ENCODE measurements around the gene LSM10.
A peak's percentile ranks its signal among the peaks of the same experiment; 100 is the strongest.

LSM10 gene

DNA sequence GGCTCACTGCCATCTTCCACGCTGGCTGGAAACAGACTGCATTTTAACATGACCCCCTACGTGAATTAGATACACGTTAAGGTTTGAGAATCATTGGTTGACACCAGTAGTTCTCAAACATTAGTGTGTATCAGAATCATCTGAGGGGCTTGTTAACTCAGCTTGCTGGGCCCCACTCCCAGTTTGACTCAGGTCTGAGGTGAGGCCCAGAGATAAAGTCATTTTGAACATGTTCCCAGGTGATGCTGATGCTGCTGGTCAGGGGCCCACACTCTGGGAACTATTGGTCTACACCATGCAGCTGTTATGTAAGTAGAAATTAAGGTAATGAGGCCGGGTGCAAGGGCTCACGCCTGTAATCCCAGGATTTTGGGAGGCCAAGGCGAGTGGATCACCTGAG is 1.3 kb downstream of the LSM10 start:
- peak overlapping the region; percentile 99 for H3K27ac Mint-ChIP-seq
- H3K9me3 Mint-ChIP-seq (ENCODE audit: low read depth), result no peaks in the 10 kb centered on the region
- peak overlapping the region; percentile 98 for H3K4me3 Mint-ChIP-seq
- peaks cover 34% of the 10 kb centered on the region for H3K4me1 Mint-ChIP-seq (ENCODE audit: low read depth)
- peaks cover 12% of the 10 kb centered on the region for H3K36me3 Mint-ChIP-seq
- H3K27me3 Mint-ChIP-seq, result no peaks in the 10 kb centered on the region

DNA sequence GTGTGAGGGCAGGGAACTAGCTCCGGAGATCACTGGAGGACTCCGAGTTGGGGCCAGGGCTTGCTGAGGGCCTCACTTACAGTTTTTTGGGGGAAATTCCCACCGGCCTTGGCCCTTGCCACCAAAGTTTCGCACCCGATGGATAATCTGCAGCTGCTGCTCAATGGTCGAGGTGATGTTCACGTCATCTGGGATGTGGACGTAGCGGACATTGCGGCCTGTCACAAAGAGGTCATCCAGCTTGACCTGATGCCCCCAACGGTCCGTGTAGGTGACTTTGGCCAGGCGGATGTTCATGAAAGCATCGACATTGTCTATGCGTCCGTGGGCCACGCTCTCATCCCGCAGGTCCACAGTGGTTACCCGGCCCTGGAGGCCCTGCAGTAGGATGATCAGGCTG is 4.0 kb downstream of the LSM10 start:
- no peak overlapping the region for H3K27ac Mint-ChIP-seq
- no peaks in the 10 kb centered on the region for H3K9me3 Mint-ChIP-seq (ENCODE audit: low read depth)
- no peaks in the 10 kb centered on the region for H3K27me3 Mint-ChIP-seq
- H3K4me1 Mint-ChIP-seq (ENCODE audit: low read depth), result peaks cover 32% of the 10 kb centered on the region
- peaks cover 17% of the 10 kb centered on the region for H3K36me3 Mint-ChIP-seq
- H3K4me3 Mint-ChIP-seq, result no peak overlapping the region

DNA sequence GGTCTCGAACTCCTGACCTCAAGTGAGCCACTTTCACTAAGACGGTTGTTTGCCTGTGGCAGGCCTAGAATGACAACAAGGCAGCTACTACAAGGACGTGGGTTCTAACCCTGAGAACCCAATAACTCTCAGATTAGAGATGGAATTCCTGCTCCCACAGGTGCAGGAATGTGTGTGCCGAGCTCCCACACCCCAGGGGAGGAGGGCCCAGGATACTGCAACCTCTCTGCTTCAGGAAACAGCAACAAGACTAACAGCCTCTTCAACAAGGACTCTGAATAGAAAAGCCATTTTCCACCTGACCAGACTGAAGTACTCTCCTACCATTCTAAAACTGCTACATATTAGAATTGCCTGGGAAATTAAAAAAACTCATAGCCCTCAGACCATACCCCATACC is 4.9 kb downstream of the LSM10 start:
- Mint-ChIP-seq H3K27ac (no peak overlapping the region), H3K4me1 (ENCODE audit: low read depth) (peaks cover 29% of the 10 kb centered on the region), H3K36me3 (peaks cover 17% of the 10 kb centered on the region), H3K27me3 (no peaks in the 10 kb centered on the region), H3K4me3 (no peak overlapping the region), H3K9me3 (ENCODE audit: low read depth) (no peaks in the 10 kb centered on the region)

DNA sequence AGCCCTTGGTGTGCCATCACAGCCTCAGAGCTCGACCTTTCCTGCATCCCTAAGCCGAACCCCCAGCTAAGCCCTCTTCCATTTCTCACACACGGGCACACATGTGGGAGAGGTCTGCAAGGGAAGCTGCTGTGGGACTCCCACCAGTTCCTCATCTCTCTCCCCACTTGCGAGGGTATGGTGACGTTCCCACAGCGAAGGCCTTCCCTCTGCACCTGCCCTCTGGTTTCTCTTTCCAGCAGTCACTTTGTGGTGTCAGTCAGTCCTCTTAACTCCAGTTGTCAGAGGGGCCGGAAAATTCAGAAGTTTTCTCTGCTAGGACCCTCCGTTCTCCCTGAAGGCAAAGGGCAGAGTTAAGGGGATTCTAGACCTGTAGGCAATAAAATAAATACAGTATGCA is 6.4 kb downstream of the LSM10 start:
- H3K36me3 Mint-ChIP-seq, result peaks cover 13% of the 10 kb centered on the region
- H3K4me1 Mint-ChIP-seq (ENCODE audit: low read depth), result peaks cover 33% of the 10 kb centered on the region
- H3K27me3 Mint-ChIP-seq, result no peaks in the 10 kb centered on the region
- no peaks in the 10 kb centered on the region for H3K9me3 Mint-ChIP-seq (ENCODE audit: low read depth)
- no peak overlapping the region for H3K27ac Mint-ChIP-seq
- H3K4me3 Mint-ChIP-seq, result no peak overlapping the region

DNA sequence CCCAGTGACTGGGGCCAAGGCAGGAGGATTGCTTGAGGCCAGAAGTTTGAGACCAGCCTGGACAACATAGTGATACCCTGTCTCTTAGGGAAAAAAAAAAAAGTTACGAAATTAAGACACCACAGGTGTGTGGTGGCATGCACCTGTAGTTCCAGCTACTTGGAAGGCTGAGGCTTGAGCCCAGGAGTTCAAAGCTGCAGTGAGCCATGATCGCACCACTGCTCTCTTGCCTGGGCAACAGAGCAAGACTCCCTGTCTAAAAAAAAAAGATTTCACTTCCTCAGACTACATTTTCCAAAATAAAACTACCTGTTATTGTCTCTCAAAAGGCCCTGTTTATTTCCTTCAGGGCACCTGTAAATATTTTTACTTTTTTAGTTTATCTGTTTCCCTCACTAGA is 7.3 kb downstream of the LSM10 start:
- H3K9me3 Mint-ChIP-seq (ENCODE audit: low read depth), result no peaks in the 10 kb centered on the region
- H3K27me3 Mint-ChIP-seq, result no peaks in the 10 kb centered on the region
- no peak overlapping the region for H3K4me3 Mint-ChIP-seq
- no peak overlapping the region for H3K27ac Mint-ChIP-seq
- H3K4me1 Mint-ChIP-seq (ENCODE audit: low read depth), result peaks cover 32% of the 10 kb centered on the region
- peaks cover 12% of the 10 kb centered on the region for H3K36me3 Mint-ChIP-seq

DNA sequence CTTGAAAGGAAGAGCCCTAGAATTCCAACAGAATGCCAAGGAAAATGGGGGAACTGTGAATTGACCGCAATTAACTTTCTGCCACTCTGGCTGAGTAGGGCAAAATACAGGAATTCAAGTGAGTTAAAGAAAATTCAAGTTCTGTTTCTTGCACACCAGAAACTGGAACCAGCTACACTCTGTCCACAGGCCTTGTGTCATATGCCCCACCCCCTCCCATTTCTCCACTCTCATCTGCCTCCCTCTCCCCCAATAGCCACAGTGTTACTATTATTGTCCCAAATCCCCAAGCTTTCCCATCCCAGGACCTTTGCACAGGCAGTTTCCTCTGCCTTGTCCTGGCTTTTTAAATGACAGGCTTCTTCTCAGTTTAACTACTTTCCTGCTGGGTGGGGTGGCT is 7.7 kb downstream of the LSM10 start:
- Mint-ChIP-seq H3K36me3 (peaks cover 12% of the 10 kb centered on the region), H3K4me1 (ENCODE audit: low read depth) (peaks cover 31% of the 10 kb centered on the region)

DNA sequence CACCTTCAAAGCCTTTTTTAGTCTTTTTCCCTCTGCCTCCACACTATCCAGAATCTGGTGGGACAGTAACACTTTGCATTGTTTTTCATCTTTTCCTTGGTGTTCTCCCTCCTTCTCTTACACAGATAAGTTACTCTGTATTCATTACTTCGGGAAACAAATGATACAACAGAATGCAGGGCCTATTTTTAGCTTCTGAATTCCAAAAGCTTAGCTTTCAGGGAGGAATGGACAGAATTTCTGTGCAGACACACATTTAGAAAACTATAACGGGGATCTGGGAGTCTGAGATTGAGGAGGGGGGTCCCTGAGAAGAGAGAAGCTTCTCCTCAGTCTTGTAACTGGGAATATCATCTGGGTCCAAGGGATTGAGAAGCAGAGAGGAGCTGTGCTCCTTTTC is 8.4 kb downstream of the LSM10 start:
- Mint-ChIP-seq H3K27me3 (no peaks in the 10 kb centered on the region), H3K4me3 (no peak overlapping the region), H3K9me3 (ENCODE audit: low read depth) (no peaks in the 10 kb centered on the region), H3K27ac (peak overlapping the region; percentile 59), H3K4me1 (ENCODE audit: low read depth) (peaks cover 36% of the 10 kb centered on the region), H3K36me3 (peaks cover 13% of the 10 kb centered on the region)

More for the DNA sequence above, 7.7 kb downstream of the LSM10 start:
- H3K27ac Mint-ChIP-seq, result no peak overlapping the region
- no peaks in the 10 kb centered on the region for H3K9me3 Mint-ChIP-seq (ENCODE audit: low read depth)
- H3K27me3 Mint-ChIP-seq, result no peaks in the 10 kb centered on the region
- H3K4me3 Mint-ChIP-seq, result no peak overlapping the region

DNA sequence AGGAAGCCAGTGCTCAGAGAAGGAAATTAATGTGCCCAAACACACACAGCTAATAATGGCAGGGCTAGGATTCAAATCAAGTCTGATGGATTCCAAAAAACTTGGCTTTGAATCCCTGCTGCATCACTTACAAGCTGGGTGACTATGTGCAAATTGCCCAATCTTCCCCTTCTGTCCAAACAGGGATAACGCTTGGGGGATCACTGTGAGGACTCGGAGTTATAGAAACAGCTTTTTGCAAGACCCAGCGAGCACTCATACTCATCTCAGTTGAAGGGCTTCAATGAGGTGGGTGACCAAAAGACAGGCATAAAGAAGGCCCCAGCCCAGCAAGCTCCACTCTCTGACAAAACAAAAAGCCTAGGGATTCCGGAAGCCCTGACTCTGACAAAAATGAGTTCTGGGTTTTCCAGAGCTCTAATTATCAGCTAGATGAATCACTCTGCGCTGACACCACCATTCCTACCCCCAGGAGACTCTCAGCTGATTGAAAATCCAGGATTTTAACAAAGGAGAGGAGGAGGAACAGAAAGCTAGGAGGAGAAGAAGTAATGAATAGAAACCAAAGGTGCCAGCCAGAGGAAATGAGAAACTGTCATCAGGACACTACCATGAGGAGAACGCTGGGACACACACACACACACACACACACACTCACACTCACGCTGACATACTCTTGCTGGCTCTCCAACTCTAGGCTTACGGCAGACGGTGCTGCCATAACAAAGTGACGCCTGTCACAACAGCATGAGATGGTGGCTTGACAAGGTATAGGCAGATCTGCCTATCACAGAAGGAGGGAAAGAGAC is 10.4 kb downstream of the LSM10 start:
- Mint-ChIP-seq H3K27ac (peak overlapping the region; percentile 98), H3K4me1 (ENCODE audit: low read depth) (peaks cover 49% of the 10 kb centered on the region), H3K4me3 (peak overlapping the region; percentile 92), H3K36me3 (peaks cover 8% of the 10 kb centered on the region), H3K27me3 (no peaks in the 10 kb centered on the region), H3K9me3 (ENCODE audit: low read depth) (no peaks in the 10 kb centered on the region)

DNA sequence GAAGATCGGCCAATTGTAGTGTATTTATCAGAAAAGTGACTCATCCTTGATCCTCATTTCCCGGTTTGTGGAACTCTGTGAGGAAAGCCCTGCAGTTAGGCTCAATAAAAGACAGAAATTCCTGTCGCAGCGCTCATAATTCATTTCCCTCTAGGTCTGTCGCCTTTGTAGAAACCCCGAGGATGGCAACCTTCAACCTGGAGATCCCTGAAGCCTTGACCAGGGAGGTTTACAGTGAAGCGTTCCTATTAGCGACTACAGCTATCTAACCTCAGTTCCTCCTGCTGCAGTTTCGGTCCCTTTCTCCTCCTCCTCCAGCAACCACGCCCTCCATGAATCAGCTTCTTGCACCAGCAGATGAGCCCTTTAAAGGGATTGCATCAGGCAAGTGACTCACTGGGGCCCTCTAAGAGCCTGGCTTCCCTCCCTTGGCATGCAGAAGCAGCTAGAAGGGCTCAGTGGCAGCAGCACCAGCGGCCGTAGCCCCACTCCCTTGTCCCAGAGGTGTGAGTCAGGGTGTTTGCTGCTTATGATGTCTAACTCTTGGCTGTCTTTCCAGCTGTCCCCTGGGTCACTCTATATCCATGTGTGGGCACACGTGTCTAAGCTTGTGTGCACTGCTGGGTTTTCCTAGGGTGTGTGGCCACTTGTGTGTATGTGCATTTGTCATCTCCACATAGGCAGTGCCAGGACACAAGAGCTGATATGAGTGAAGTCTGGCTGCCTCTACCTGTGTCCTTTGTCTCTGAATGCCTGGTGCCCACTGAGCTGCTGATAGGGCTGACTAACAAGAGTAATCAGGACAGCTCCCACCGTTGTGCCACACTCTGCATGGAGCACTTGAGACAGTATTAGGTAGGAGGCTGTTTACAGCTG is 11.2 kb downstream of the LSM10 start:
- H3K27ac Mint-ChIP-seq, result peak overlapping the region; percentile 98
- H3K4me1 Mint-ChIP-seq (ENCODE audit: low read depth), result peaks cover 56% of the 10 kb centered on the region
- peak overlapping the region; percentile 92 for H3K4me3 Mint-ChIP-seq
- no peaks in the 10 kb centered on the region for H3K27me3 Mint-ChIP-seq
- H3K36me3 Mint-ChIP-seq, result peaks cover 6% of the 10 kb centered on the region
- H3K9me3 Mint-ChIP-seq (ENCODE audit: low read depth), result no peaks in the 10 kb centered on the region

DNA sequence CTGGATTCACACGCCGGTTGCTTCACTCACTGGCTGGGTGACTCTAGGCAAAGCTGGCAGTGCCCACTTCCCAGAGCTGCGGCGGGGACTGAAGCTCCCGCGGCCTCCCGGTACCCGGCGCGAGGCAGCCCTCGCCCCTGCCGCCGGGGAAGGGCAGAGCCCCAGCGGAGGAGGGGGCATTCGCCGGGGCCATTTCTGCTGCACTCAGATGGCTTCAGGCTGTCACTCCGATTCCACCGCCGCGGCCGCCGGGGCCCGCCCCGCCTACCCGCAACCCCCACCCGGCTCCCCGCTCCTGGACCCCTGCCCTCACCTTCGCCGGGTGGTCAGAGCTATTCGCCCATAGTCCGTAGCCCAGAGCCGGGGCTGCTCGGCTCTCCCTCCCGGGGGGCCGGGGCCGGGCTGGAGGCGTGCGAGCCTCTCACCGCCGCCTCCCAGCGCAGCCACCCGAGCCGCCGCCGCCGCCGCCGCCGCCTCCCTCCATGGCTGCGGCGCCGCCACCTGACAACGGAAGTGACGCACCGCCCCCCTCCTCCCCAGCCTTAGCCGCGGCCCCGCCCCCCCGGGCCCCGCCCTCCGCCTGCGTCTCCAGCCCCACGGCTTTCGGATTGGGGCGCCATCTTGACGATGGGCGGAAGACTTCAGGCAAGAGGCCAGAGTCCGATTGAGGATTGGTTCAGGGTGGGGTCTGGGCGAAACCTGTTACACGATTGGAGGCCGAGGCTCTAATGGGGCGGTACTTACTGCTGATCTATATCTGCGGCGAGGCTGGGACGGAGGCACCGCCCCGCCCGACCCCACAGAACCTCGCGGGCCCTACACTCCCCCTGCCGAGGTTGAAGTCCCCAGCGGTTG is 12.1 kb downstream of the LSM10 start, which contains the start of gene STK40:
Gene STK40 (minus strand): TSS at position 515 of the 855 bp plus-strand sequence. CDS start 24,592 bp downstream, outside the sequence.
- Mint-ChIP-seq H3K27ac (peak within 1 kb of the TSS; percentile 98), H3K4me1 (ENCODE audit: low read depth) (peaks cover 61% of the 10 kb centered on the region), H3K36me3 (peaks cover 5% of the 10 kb centered on the region), H3K4me3 (peak within 1 kb of the TSS; percentile 92), H3K27me3 (no peaks in the 10 kb centered on the region), H3K9me3 (ENCODE audit: low read depth) (no peaks in the 10 kb centered on the region)

DNA sequence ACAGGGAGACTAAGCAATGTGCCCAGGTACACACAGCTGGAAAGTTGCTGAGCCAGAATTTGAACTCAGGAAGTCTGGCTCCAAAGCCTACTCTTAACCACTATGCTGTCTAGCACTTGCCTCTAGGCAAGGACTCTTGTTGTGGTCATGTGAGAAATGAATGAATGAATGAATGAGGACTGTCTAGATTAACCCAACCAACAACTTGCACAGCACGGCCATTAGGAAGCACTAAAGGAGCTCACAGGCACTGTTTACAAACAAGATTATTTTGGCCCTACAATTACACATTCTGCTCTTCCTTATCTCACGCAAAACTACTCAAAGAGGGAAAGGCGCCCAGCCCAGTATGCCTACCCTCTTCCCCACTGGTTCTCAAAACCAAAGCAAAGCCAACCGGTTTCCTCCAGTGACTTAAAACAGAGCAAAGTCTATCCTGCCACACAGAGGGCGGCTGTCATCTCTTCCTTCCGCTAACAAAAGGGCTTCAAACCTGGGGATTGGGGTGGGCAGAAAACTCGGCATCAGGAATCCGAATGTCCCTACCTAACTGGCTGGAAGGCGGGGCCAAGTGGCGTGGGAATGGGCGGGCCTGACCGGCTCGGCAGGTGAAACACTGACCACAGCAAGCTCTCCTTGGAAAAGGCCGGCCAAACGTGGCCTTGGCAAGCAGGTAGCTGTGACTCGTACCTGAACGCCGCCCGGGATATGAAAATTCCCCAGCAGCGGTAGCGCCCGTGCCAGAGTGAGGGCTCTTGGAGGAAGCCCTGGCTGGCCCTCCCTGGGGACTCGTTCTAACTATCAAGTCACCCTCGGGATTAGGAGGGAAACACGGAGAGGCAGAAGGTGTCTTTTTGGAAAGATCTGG is 12.9 kb downstream of the LSM10 start:
- peak overlapping the region; percentile 90 for H3K27ac Mint-ChIP-seq
- no peaks in the 10 kb centered on the region for H3K27me3 Mint-ChIP-seq
- no peaks in the 10 kb centered on the region for H3K9me3 Mint-ChIP-seq (ENCODE audit: low read depth)
- peaks cover 5% of the 10 kb centered on the region for H3K36me3 Mint-ChIP-seq
- H3K4me1 Mint-ChIP-seq (ENCODE audit: low read depth), result peaks cover 70% of the 10 kb centered on the region
- H3K4me3 Mint-ChIP-seq, result peak overlapping the region; percentile 92

DNA sequence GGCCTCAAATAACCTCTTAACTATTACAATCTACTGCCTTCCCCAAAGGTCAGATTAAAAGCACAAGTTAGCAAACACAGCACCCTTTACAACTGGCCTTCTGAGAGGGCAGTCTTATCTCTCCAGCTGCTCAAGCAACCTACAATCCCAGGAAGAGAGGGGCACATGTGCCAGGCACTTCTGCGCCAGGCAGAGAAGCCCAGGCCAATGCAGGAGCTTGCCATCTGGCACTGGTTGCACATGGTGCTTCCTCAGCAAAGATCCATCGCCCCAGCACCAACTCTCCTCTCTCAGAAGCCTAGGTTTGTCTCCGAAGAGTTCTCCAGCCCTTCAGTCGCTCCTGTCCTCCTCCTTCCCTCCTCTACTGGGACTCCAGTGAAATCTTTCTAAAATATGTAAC is 14.5 kb downstream of the LSM10 start:
- Mint-ChIP-seq H3K4me1 (ENCODE audit: low read depth) (peaks cover 76% of the 10 kb centered on the region), H3K27ac (peak overlapping the region; percentile 78), H3K27me3 (no peaks in the 10 kb centered on the region), H3K36me3 (peaks cover 2% of the 10 kb centered on the region), H3K9me3 (ENCODE audit: low read depth) (no peaks in the 10 kb centered on the region), H3K4me3 (peak overlapping the region; percentile 52)

DNA sequence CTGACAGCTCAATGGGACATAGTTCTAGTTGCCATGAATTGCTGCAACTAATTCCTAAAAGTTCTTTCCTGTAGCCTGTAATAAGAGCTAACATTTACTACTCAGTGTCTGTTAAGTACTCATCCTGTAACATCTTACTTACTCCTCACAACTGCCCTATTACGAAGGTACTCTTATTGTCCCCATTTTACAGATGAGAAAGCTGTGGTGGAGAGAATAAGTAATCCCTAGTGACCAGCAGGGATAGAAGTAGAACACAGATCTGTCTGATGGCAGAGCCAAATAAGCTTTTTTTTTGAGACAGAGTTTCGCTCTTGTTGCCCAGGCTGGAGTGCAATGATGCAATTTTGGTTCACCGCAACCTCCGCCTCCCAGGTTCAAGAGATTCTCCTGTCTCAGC is 15.0 kb downstream of the LSM10 start:
- peaks cover 2% of the 10 kb centered on the region for H3K36me3 Mint-ChIP-seq
- H3K9me3 Mint-ChIP-seq (ENCODE audit: low read depth), result no peaks in the 10 kb centered on the region
- H3K27me3 Mint-ChIP-seq, result no peaks in the 10 kb centered on the region
- no peak overlapping the region for H3K4me3 Mint-ChIP-seq
- H3K27ac Mint-ChIP-seq, result no peak overlapping the region
- peaks cover 79% of the 10 kb centered on the region for H3K4me1 Mint-ChIP-seq (ENCODE audit: low read depth)

DNA sequence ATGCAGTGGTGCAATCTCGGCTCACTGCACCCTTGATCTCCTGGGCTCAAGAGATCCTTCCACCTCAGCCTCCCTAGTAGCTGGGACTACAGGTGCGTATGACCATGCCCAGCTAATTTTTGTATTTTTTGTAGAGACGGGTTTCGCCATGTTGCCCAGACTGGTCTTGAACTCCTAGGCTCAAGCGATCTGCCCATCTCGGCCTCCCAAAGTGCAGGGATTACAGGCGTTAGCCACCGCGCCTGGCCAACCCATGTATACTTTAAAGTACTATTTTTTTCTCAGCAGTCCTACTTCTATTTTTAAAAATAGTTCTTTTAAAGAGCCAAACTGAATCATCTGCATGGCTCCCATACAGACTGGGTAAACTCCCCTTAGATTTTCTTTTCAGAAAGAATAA is 15.5 kb downstream of the LSM10 start:
- H3K27me3 Mint-ChIP-seq, result no peaks in the 10 kb centered on the region
- no peaks in the 10 kb centered on the region for H3K9me3 Mint-ChIP-seq (ENCODE audit: low read depth)
- H3K4me1 Mint-ChIP-seq (ENCODE audit: low read depth), result peaks cover 77% of the 10 kb centered on the region
- peak overlapping the region; percentile 54 for H3K27ac Mint-ChIP-seq
- no peak overlapping the region for H3K4me3 Mint-ChIP-seq
- H3K36me3 Mint-ChIP-seq, result peaks cover 2% of the 10 kb centered on the region
